ENCODE data around the gene EPHA6. TPM values are rescaled to one million over a fixed set of nuclear protein-coding genes. Genes with fewer than 3 reads are reported as not detected.

The EPHA6 gene
- total RNA-seq, 6 donors from 2014 or later, result 0.14 to 1.0 (median 0.57) TPM; not detected in 3

DNA sequence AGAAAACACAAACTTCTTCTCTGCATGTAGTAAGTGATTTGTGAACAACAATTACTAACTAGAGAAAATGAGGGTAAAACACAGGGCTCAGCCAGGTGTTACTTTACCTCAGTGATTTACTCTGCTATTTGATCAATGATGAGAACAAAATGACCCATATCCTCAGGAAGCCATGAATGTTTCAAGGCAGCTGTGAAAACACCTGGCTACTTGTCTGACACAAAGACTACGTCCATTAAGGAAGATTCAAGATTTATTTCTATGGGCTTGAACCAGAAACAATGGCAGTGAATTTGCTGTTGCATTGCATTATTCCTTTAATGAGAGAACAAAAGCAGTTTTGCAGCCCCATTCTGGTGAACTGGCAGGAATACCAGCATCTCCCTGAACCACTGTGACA is 575.5 kb downstream of the EPHA6 start:
- no peak for DNase-seq
- TF ChIP-seq POLR2AphosphoS5 (IDR thresholded peaks at IDR 0.05) (no peak), POLR2A (IDR thresholded peaks at IDR 0.05) (no peak), EP300 (IDR thresholded peaks at IDR 0.05) (no peak)
- TF ChIP-seq, protein P1, sequence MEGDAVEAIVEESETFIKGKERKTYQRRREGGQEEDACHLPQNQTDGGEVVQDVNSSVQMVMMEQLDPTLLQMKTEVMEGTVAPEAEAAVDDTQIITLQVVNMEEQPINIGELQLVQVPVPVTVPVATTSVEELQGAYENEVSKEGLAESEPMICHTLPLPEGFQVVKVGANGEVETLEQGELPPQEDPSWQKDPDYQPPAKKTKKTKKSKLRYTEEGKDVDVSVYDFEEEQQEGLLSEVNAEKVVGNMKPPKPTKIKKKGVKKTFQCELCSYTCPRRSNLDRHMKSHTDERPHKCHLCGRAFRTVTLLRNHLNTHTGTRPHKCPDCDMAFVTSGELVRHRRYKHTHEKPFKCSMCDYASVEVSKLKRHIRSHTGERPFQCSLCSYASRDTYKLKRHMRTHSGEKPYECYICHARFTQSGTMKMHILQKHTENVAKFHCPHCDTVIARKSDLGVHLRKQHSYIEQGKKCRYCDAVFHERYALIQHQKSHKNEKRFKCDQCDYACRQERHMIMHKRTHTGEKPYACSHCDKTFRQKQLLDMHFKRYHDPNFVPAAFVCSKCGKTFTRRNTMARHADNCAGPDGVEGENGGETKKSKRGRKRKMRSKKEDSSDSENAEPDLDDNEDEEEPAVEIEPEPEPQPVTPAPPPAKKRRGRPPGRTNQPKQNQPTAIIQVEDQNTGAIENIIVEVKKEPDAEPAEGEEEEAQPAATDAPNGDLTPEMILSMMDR (IDR thresholded peaks at IDR 0.05), result no peak
- WGBS, 2 donors, result 63 to 65% methylated on average over 1 of the region's 1 CpG

DNA sequence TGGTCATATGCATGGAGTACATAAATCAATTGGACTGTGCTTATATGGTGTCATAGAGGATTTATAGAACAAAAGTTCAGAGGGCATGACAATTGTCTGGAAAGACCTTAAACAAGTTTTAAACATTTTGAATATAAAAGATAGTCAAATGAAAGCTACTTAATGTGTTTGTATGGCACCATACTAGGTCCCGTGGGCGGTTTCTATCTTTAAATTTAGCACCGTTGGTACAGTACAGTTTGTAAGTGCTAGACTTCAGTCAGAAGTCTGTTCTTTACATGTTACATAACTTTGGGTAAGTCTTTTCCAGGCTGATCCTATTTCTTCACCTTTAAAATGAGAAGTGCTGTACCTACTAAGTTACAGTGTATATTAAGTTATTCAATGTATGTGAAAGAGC is 576.8 kb downstream of the EPHA6 start:
- Histone ChIP-seq H3K4me3 (no peak overlapping the region), H3K27me3 (no peaks in the 10 kb centered on the region), H3K36me3 (no peaks in the 10 kb centered on the region), H3K9me3 (peaks cover 0 to 11% (median 3%) of the 10 kb centered on the region in 4 donors), H3K4me1 (no peaks in the 10 kb centered on the region), H3K27ac (no peak overlapping the region)
- 80 to 92% methylated on average over 3 of the region's 3 CpGs for WGBS, 2 donors
- TF ChIP-seq EP300 (IDR thresholded peaks at IDR 0.05), result no peak
- no peak for TF ChIP-seq POLR2A (IDR thresholded peaks at IDR 0.05)
- TF ChIP-seq, protein P1 (IDR thresholded peaks at IDR 0.05), result no peak
- TF ChIP-seq POLR2AphosphoS5 (IDR thresholded peaks at IDR 0.05), result no peak
- DNase-seq (no peak), ATAC-seq (ENCODE audit: low FRiP score in 2 of 2) (no peak)

More for the DNA sequence above, 575.5 kb downstream of the EPHA6 start:
- H3K9me3 ChIP-seq, result peaks cover 0 to 11% (median 3%) of the 10 kb centered on the region in 4 donors
- H3K27me3 ChIP-seq, result no peaks in the 10 kb centered on the region
- H3K36me3 ChIP-seq, result no peaks in the 10 kb centered on the region
- H3K4me1 ChIP-seq, result no peaks in the 10 kb centered on the region
- H3K27ac ChIP-seq, result no peak overlapping the region
- ATAC-seq (ENCODE audit: low FRiP score in 2 of 2), result no peak
- no peak overlapping the region for H3K4me3 ChIP-seq

DNA sequence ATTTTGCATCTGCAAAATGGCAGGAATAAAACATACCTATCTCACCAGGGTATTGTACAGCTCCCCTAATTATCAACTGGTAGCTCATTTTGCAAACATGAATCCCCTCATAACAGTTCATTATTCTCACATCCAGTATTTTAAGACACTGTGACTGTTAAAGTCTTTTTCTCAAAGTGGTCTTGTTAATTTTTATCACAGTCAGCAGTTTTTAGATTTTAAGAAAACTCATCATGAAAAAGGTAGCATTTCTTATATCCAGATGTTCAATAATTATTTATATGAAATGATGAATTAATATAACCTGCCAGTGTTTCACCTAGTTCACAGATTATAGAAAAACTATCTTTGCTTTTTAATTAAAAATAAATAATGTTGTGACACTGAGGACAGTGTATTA is 595.2 kb downstream of the EPHA6 start:
- DNase-seq, result no peak
- Histone ChIP-seq H3K4me1 (no peaks in the 10 kb centered on the region), H3K4me3 (no peak overlapping the region), H3K27ac (no peak overlapping the region), H3K27me3 (no peaks in the 10 kb centered on the region), H3K9me3 (no peaks in the 10 kb centered on the region), H3K36me3 (no peaks in the 10 kb centered on the region)
- TF ChIP-seq, protein P1 (IDR thresholded peaks at IDR 0.05), result no peak
- ATAC-seq (ENCODE audit: low FRiP score in 2 of 2), result no peak

DNA sequence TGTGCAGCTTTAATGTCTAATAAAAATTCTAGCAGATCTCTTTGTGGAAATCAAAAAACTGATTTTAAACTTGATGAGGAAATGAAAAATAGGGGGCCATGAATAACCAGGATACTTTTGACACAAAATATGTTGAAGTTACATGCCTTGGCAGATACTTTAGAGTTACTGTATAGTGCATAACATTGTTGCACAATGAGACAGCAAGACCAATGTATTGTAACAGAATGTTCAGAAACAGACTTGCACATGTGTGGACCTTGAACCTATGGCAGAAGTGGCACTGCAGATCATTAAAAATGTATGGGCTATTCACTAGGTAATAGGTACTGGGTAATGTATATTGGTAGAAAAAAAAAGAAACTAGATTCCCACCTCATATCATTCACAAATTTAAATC is 607.2 kb downstream of the EPHA6 start:
- TF ChIP-seq POLR2A (IDR thresholded peaks at IDR 0.05) (no peak), POLR2AphosphoS5 (IDR thresholded peaks at IDR 0.05) (no peak), EP300 (IDR thresholded peaks at IDR 0.05) (no peak)
- TF ChIP-seq, protein P1 (IDR thresholded peaks at IDR 0.05), result no peak
- Histone ChIP-seq H3K36me3 (no peaks in the 10 kb centered on the region), H3K27ac (no peak overlapping the region), H3K4me1 (no peaks in the 10 kb centered on the region), H3K9me3 (no peaks in the 10 kb centered on the region), H3K4me3 (no peak overlapping the region), H3K27me3 (no peaks in the 10 kb centered on the region)
- no peak for DNase-seq
- ATAC-seq (ENCODE audit: low FRiP score in 2 of 2), result no peak

DNA sequence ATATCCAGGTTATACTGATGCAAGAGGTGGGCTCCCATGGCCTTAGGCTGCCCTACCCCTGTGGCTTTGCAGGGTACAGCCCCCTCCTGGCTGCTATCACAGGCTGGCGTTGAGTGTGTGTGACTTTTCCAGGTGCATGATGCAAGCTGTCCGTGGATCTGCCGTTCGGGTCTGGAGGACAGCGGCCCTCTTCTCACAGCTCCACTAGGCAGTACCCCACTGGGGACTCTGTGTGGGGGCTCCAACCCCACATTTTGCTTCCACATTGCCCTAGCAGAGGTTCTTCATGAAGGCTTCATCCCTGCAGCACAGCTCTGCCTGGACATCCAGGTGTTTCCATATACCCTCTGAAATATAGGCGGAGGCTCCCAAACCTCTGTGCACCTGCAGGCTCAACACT is 610.6 kb downstream of the EPHA6 start:
- H3K4me1 ChIP-seq, result no peaks in the 10 kb centered on the region
- TF ChIP-seq POLR2A (IDR thresholded peaks at IDR 0.05), result no peak
- no peak for TF ChIP-seq EP300 (IDR thresholded peaks at IDR 0.05)
- TF ChIP-seq, protein P1 (IDR thresholded peaks at IDR 0.05), result no peak
- TF ChIP-seq POLR2AphosphoS5 (IDR thresholded peaks at IDR 0.05), result no peak
- no peak for DNase-seq

More for the DNA sequence above, 610.6 kb downstream of the EPHA6 start:
- H3K27me3 ChIP-seq, result no peaks in the 10 kb centered on the region
- no peaks in the 10 kb centered on the region for H3K36me3 ChIP-seq
- H3K4me3 ChIP-seq, result no peak overlapping the region
- H3K9me3 ChIP-seq, result no peaks in the 10 kb centered on the region
- no peak for ATAC-seq (ENCODE audit: low FRiP score in 2 of 2)
- no peak overlapping the region for H3K27ac ChIP-seq
- WGBS, 2 donors, result 91 to 100% methylated on average over 1 to 6 of the region's 6 CpGs
